Mesodermal cell (in vitro differentiated cells): Measurements from ENCODE around the gene ZNF776.
"Not testable (repeated sequence)": the region's sequence is repeated elsewhere in the genome, so short reads cannot be mapped to it uniquely, and the experiment has no call there.

Experiments used
- H3K27ac ChIP-seq: 2 replicates; pipeline ENCODE4 v1.7.0; 2013; ENCODE audit warnings: mild to moderate bottlenecking, low read depth, low read length, moderate library complexity; ENCODE audit not compliant: severe bottlenecking
- H3K36me3 ChIP-seq: 2 replicates; pipeline ENCODE4 v1.7.1; 2013; ENCODE audit warnings: mild to moderate bottlenecking, low read length, moderate library complexity; ENCODE audit not compliant: control insufficient read depth, insufficient read depth
- H3K4me1 ChIP-seq: one replicate; pipeline ENCODE4 v1.7.1; 2013; ENCODE audit warnings: mild to moderate bottlenecking, low read length; ENCODE audit not compliant: insufficient read depth, control insufficient read depth, poor library complexity, severe bottlenecking
- H3K4me3 ChIP-seq: 2 replicates; pipeline ENCODE4 v1.7.0; 2013; ENCODE audit warnings: low read length, control low read depth, mild to moderate bottlenecking; ENCODE audit not compliant: insufficient read depth, poor library complexity, severe bottlenecking; ENCODE audit errors: extremely low read depth
- H3K9me3 ChIP-seq: 2 replicates; pipeline ENCODE4 v1.7.1; 2013; ENCODE audit warnings: mild to moderate bottlenecking, low read length, moderate library complexity; ENCODE audit not compliant: control insufficient read depth
- WGBS, 2 experiments: methylation state at CpG; one replicate each; pipeline ENCODE4 v1.1.5; 2013; ENCODE audit warnings: missing lambda C conversion rate in 2 of 2; ENCODE audit not compliant: insufficient coverage in 2 of 2; 5-methylcytosine and 5-hydroxymethylcytosine counted together

Gene ZNF776

DNA sequence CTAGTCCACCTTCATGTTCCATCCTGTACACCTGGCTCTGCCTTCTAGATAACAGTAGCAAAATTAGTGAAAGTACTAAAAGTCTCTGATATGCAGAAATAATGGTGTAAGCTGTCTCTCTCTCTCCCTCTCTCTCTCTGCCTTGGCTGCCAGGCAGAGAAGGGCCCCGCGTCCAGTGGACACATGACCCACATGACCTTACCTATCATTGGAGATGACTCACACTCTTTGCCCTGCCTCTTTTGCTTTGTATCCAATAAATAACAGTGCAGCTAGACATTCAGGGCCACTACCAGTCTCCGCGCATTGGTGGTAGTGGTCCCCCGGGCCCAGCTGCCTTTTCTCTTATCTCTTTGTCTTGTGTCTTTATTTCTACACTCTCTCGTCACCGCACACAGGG is 7.8 kb upstream of the ZNF776 start:
- not testable (repeated sequence) for H3K4me1 ChIP-seq, H3K36me3 ChIP-seq
- WGBS, 2 experiments = 95% methylated on average over 4 of the region's 7 CpGs; no CpG with 5 or more reads in 1 of the 2 experiments

DNA sequence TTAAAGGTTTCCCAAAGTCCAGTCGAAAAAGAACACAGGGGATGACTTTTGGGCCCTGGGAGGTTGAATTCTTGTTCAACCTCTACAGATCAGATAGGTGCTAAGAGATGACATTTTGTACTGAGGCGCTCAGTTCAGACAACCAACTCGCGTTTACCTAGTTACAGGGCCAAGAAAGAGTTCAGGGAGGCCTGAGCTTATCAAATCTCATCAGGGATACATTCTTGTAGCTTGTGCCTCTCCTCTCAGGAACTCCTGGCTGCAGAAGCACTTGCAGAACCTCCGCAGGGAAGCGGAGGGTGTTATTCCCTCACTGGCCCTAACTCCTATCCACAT is 825 bp downstream of the ZNF776 start:
- peak overlapping the region; percentile 72 for H3K27ac ChIP-seq
- peak overlapping the region; percentile 99 for H3K4me3 ChIP-seq
- no peaks in the 10 kb centered on the region for H3K4me1 ChIP-seq
- H3K36me3 ChIP-seq = peaks cover 48% of the 10 kb centered on the region
- WGBS, 2 experiments = 0 to 45% methylated on average over 1 to 6 of the region's 6 CpGs
- H3K9me3 ChIP-seq = peaks cover 4% of the 10 kb centered on the region

More for the DNA sequence above, 7.8 kb upstream of the ZNF776 start:
- not testable (repeated sequence) for H3K9me3 ChIP-seq, H3K27ac ChIP-seq, H3K4me3 ChIP-seq

DNA sequence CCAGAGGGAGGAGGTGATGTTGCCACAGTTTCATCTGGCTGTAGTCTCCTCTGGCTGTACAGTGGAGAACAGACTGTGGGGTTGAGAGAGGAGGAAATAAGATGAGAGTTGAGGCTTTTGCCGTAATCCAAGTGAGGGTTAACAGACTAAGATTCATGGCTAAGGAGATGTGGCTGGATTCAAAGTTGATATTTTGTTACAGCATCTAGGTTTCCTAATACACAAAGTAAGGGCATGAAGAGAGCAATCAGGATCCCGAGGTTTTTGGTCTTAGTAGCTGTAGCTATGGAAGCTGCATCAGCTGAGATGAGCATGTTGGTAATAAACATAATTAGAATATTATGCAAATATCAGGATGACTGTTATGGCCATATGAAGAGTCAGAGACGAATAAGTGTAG is 1.4 kb downstream of the ZNF776 start:
- Histone ChIP-seq H3K4me3 (peak overlapping the region; percentile 99), H3K4me1 (no peaks in the 10 kb centered on the region), H3K9me3 (peaks cover 4% of the 10 kb centered on the region), H3K27ac (no peak overlapping the region), H3K36me3 (peaks cover 54% of the 10 kb centered on the region)
- 96 to 100% methylated on average over 2 of the region's 3 CpGs for WGBS, 2 experiments

DNA sequence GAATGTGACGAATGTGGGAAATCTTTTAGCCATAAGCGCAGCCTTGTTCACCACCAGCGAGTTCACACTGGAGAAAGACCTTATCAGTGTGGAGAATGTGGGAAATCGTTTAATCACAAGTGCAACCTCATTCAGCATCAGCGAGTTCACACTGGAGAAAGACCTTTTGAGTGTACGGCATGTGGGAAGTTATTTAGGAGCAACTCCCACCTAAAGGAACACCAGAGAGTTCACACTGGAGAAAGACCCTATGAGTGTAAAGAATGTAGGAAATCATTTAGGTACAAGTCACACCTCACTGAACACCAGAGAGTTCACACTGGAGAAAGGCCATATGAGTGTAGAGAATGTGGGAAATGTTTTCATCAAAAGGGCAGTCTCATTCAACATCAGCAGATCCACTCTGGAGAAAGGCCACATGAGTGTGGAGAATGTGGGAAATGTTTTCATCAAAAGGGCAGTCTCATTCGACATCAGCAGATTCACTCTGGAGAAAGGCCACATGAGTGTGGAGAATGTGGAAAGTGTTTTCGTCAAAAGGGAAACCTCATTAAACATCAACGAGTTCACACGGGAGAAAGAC is 7.6 kb downstream of the ZNF776 start:
- Histone ChIP-seq H3K36me3 (peaks cover 97% of the 10 kb centered on the region), H3K4me3 (no peak overlapping the region), H3K9me3 (peaks cover 5% of the 10 kb centered on the region), H3K27ac (no peak overlapping the region), H3K4me1 (no peaks in the 10 kb centered on the region)
- 92 to 97% methylated on average over 9 of the region's 10 CpGs for WGBS, 2 experiments

DNA sequence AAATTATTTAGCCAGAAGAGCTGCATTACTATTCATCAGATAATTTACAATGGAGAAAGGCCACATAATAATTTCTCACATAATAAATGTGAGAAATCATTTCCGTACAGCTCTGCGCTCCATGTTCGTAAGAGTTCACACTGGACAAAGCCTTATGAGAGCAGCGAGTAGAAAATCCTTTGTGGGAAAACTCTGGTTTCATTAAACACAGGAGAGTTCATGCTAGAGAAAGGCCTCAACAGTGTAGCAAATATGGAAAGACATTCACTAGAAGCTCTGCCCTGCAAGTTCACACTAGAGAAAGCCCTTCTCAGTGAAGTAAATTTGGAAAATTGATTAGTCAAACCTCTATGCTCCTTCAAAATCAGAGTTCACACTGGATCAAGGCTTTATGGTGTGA is 8.4 kb downstream of the ZNF776 start:
- 93 to 95% methylated on average over 4 of the region's 4 CpGs for WGBS, 2 experiments
- Histone ChIP-seq H3K27ac (no peak overlapping the region), H3K36me3 (peaks cover 97% of the 10 kb centered on the region), H3K9me3 (peaks cover 5% of the 10 kb centered on the region), H3K4me3 (no peak overlapping the region), H3K4me1 (no peaks in the 10 kb centered on the region)

DNA sequence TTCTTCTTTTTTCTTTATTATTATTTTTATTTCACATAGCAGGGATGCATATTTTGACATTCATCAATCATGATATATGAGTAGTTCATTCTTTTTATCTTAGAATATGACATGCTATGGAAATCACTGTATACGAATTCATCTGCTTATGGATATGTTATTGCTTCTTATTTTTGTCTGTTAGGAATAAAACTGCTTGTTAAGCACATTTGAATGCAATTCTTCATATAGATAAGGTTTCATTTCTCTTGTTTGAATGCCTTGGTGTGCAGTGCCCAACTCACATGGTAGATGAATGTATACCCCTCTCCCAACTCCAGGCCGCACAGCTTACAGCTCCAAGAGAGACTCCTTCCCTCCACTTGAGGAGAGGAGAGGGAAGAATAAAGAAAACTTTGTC is 11.3 kb downstream of the ZNF776 start:
- WGBS, 2 experiments = no CpG with 5 or more reads among the region's 2 CpGs
- Histone ChIP-seq H3K4me3 (no peak overlapping the region), H3K9me3 (peaks cover 5% of the 10 kb centered on the region), H3K36me3 (peaks cover 91% of the 10 kb centered on the region), H3K27ac (no peak overlapping the region), H3K4me1 (no peaks in the 10 kb centered on the region)

DNA sequence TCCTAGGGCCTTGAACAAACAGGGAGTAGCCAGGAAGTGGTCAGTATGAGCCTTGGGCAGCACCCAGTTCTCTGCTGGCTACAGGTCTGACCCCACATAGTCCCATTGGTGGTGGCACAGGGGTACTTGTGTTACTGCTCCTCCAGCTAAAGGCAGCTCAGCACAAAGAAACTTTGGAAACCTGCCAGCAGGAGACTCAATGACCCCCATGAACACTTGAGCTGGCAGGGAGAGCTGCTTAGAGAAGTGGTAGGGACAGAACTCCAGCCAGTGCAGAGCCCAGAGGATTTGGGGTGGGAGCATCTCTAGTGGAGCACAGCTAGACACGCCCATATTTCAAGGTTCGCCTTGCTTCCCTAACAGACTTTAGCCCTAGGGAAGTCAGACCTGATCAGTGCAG is 12.5 kb downstream of the ZNF776 start:
- 87 to 88% methylated on average over 2 of the region's 2 CpGs for WGBS, 2 experiments
- Histone ChIP-seq H3K36me3 (peaks cover 82% of the 10 kb centered on the region), H3K4me3 (no peak overlapping the region), H3K4me1 (no peaks in the 10 kb centered on the region), H3K27ac (no peak overlapping the region), H3K9me3 (peaks cover under 1% of the 10 kb centered on the region)

DNA sequence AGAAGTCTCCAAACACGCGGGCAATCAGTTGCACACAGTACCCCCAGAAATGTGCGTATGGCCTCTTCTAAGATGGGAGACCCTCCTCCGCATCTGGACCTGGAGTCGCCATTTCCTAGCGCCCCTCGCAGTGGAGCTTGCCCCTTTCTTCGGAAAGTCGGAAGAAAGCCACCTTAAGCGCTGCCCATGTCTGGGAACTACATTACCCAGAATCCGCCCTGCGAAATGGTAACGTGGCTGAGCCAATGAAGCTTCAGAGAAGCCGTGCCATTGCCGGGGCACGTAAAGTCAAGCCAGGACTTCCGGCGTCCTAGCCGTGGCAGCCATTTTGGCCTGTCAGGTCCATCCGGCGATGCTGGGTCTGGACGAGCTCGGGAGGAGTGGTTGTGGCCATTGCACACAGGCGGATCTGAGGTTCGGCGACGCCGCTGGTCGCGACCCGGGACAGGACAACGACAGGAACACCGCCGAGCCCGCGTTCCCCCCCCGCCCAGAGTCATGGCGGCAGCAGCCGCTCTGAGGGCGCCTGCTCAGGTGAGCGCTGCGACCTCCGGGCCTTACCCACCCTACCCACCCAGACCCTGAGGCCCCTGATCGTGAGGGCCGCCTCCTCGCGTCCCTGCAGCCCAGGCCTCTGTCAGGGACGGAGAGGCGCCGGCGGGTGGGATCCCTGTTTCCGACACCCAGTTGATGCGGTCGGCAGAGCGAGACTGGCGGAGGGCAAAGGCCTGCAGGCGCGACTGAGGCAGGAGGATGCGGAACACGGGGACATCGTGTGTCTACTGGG is 22.9 kb downstream of the ZNF776 start, which contains the start of gene ZNF586:
ZNF586 (plus strand) TSS at position 332 of the 787 bp plus-strand sequence; CDS start at position 499, 167 bp downstream.
- H3K4me1 ChIP-seq = no peaks in the 10 kb centered on the region
- H3K27ac ChIP-seq = no peak within 1 kb of the TSS
- H3K36me3 ChIP-seq = peaks cover 34% of the 10 kb centered on the region
- H3K4me3 ChIP-seq = peak within 1 kb of the TSS; percentile 58
- no peaks in the 10 kb centered on the region for H3K9me3 ChIP-seq
- 6 to 13% methylated on average over 30 to 36 of the region's 61 CpGs for WGBS, 2 experiments

DNA sequence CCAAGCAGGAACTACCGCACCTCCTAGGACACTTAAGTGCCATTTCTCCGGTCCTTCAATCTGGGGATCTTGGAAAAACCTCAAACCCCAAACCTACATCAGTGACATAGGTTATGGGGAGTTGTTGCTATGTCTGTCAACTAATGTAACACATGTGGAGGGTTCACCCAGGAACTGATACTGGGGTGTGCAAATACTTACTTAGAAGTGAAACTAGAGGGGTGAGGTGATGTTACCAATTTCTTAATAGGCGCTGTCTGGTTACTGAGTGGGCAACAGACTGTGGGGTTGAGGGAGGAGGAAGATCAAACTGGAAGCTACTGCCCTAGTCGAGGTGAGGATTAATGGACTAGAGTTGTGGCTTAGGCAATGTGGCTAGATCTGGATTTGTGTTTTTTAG is 24.8 kb downstream of the ZNF776 start:
- 90% methylated on average over 2 to 4 of the region's 4 CpGs for WGBS, 2 experiments
- no peaks in the 10 kb centered on the region for H3K4me1 ChIP-seq
- no peak overlapping the region for H3K4me3 ChIP-seq
- no peak overlapping the region for H3K27ac ChIP-seq
- H3K9me3 ChIP-seq = no peaks in the 10 kb centered on the region
- peaks cover 52% of the 10 kb centered on the region for H3K36me3 ChIP-seq

DNA sequence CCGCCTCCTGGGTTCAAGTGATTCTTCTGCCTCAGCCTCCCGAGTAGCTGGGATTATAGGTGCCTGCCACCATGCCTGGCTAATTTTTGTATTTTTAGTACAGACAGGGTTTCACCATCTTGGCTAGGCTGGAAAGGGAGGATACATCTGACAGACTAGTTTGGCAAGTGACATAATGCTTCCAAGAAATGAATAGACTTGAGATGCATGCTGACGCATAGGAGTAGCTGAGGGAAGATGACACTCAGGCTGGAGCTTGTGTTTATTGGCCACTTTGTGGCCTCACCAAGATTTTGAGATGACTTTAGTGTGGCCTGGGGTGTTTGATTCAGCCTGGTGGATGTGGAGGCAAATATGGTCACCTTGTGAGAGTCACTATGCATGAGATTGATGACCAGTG is 26.9 kb downstream of the ZNF776 start:
- H3K4me3 ChIP-seq = no peak overlapping the region
- H3K9me3 ChIP-seq = no peaks in the 10 kb centered on the region
- WGBS, 2 experiments = 90 to 100% methylated on average over 2 to 3 of the region's 3 CpGs
- H3K27ac ChIP-seq = no peak overlapping the region
- no peaks in the 10 kb centered on the region for H3K4me1 ChIP-seq
- H3K36me3 ChIP-seq = peaks cover 73% of the 10 kb centered on the region

DNA sequence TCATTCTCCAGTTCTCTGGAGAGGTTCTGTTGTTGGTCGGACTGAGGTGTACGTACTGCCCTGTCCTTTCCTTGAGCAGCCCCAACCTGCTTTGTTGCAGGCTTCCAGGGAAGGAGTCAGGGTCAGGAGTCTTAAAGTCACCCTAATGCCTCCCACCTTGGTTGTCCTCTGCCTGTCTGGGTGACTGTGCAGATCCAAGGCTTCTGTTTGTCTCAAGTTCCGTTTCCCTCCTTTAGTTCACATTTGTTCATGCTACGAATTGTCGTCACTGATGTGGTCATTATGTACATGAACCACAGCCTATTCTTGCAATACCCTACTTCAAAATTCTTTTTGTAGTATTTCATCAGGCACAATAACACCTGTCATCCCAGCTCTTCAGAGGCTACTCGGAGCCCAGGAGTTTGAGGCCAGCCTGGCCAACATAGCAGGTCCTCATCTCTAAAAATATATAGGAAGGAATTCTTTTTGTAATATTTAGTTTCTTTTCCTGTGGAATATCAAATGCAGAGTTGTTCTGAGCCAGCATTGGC is 30.2 kb downstream of the ZNF776 start:
- no peak overlapping the region for H3K27ac ChIP-seq
- WGBS, 2 experiments = 88 to 95% methylated on average over 3 to 5 of the region's 6 CpGs
- H3K9me3 ChIP-seq = peaks cover 4% of the 10 kb centered on the region
- no peaks in the 10 kb centered on the region for H3K4me1 ChIP-seq
- no peak overlapping the region for H3K4me3 ChIP-seq
- H3K36me3 ChIP-seq = peaks cover 94% of the 10 kb centered on the region
